H9 (cell line): ENCODE measurements around the gene MRPL9. TPM values are rescaled to one million over a fixed set of nuclear protein-coding genes. Genes with fewer than 3 reads are reported as not detected.

Source experiments
- DNase-seq: peaks from one replicate; pipeline ENCODE4 v3.0.0-alpha.2; 2017
- H2AFZ ChIP-seq: one replicate; pipeline ENCODE4 v1.6.1; 2013; ENCODE audit warnings: mild to moderate bottlenecking, low read length, control low read depth, moderate library complexity
- H2AK5ac ChIP-seq: 2 replicates; pipeline ENCODE4 v1.6.1; 2013; ENCODE audit warnings: low read length, control low read depth, mixed read lengths; ENCODE audit not compliant: insufficient read length
- H2BK120ac ChIP-seq: one replicate; pipeline ENCODE4 v1.6.1; 2013; ENCODE audit warnings: low read depth, mild to moderate bottlenecking, low read length, control low read depth, inconsistent platforms; ENCODE audit not compliant: poor library complexity, severe bottlenecking
- H2BK12ac ChIP-seq: 2 replicates; pipeline ENCODE4 v1.6.1; 2013; ENCODE audit warnings: low read length, control low read depth, mixed read lengths, low read depth; ENCODE audit not compliant: insufficient read length
- H2BK15ac ChIP-seq: 2 replicates; pipeline ENCODE4 v1.6.1; 2013; ENCODE audit warnings: low read depth, low read length, control low read depth
- H2BK20ac ChIP-seq: one replicate; pipeline ENCODE4 v1.6.1; 2013; ENCODE audit warnings: low read depth, mild to moderate bottlenecking, low read length, control low read depth, inconsistent platforms; ENCODE audit not compliant: poor library complexity, severe bottlenecking
- H2BK5ac ChIP-seq: 2 replicates; pipeline ENCODE4 v1.6.1; 2013; ENCODE audit warnings: low read length, control low read depth, mixed read lengths; ENCODE audit not compliant: insufficient read length
- H3K14ac ChIP-seq: 2 replicates; pipeline ENCODE4 v1.6.1; 2013; ENCODE audit warnings: low read length, control low read depth; ENCODE audit not compliant: insufficient read depth
- H3K18ac ChIP-seq: 2 replicates; pipeline ENCODE4 v1.6.1; 2013; ENCODE audit warnings: low read depth, mild to moderate bottlenecking, mixed read lengths, low read length, control low read depth; ENCODE audit not compliant: insufficient read length
- H3K23ac ChIP-seq: 2 replicates; pipeline ENCODE4 v1.6.1; 2013; ENCODE audit warnings: low read length, control low read depth, mixed read lengths, low read depth; ENCODE audit not compliant: insufficient read length
- H3K23me2 ChIP-seq: 2 replicates; pipeline ENCODE4 v1.6.1; 2013; ENCODE audit warnings: low read depth, mild to moderate bottlenecking, mixed read lengths, low read length, control low read depth; ENCODE audit not compliant: insufficient read length, poor library complexity, severe bottlenecking
- H3K27ac ChIP-seq: 2 replicates; pipeline ENCODE4 v1.5.1; 2013; ENCODE audit warnings: low read length, control low read depth, mixed read lengths, low read depth; ENCODE audit not compliant: insufficient read length
- H3K27me3 ChIP-seq: 2 replicates; pipeline ENCODE4 v1.6.1; 2013; ENCODE audit warnings: low read length, control low read depth, inconsistent platforms; ENCODE audit not compliant: insufficient read depth
- H3K4ac ChIP-seq: 2 replicates; pipeline ENCODE4 v1.6.1; 2013; ENCODE audit warnings: low read depth, mild to moderate bottlenecking, control low read depth, inconsistent platforms, low read length, moderate library complexity
- H3K4me1 ChIP-seq: 2 replicates; pipeline ENCODE4 v1.6.1; 2013; ENCODE audit warnings: low read length, control low read depth, inconsistent platforms; ENCODE audit not compliant: insufficient read depth
- H3K4me2 ChIP-seq: 2 replicates; pipeline ENCODE4 v1.6.1; 2013; ENCODE audit warnings: low read length, control low read depth, mixed read lengths; ENCODE audit not compliant: insufficient read length, insufficient read depth
- H3K56ac ChIP-seq: 2 replicates; pipeline ENCODE4 v1.6.1; 2013; ENCODE audit warnings: low read depth, mild to moderate bottlenecking, mixed read lengths, low read length, control low read depth; ENCODE audit not compliant: insufficient read length
- H3K79me1 ChIP-seq: 2 replicates; pipeline ENCODE4 v1.6.1; 2013; ENCODE audit warnings: low read depth, mild to moderate bottlenecking, moderate library complexity, low read length, control low read depth, inconsistent platforms; ENCODE audit not compliant: insufficient read depth, poor library complexity, severe bottlenecking
- H3K79me2 ChIP-seq: 2 replicates; pipeline ENCODE4 v1.6.1; 2013; ENCODE audit warnings: low read length, control low read depth, inconsistent platforms; ENCODE audit not compliant: insufficient read depth
- H3K9ac ChIP-seq: 2 replicates; pipeline ENCODE4 v1.6.1; 2013; ENCODE audit warnings: low read length, control low read depth, mixed read lengths; ENCODE audit not compliant: insufficient read length; ENCODE audit errors: extremely low read depth
- H3K9me3 ChIP-seq: one replicate; pipeline ENCODE4 v1.6.1; 2013; ENCODE audit warnings: low read depth, low read length, inconsistent platforms; ENCODE audit not compliant: control insufficient read depth
- H3T11ph ChIP-seq: one replicate; pipeline ENCODE4 v1.6.1; 2013; ENCODE audit warnings: mild to moderate bottlenecking, low read length, control low read depth, inconsistent platforms
- H4K20me1 ChIP-seq: one replicate; pipeline ENCODE4 v1.6.1; 2013; ENCODE audit not compliant: control insufficient read depth, insufficient read length, insufficient read depth
- H4K5ac ChIP-seq: 2 replicates; pipeline ENCODE4 v1.6.1; 2013; ENCODE audit warnings: low read depth, mild to moderate bottlenecking, mixed read lengths, low read length, control low read depth; ENCODE audit not compliant: insufficient read length
- H4K8ac ChIP-seq: replicated peaks from 2 replicates; pipeline ENCODE4 v1.6.1; 2013; ENCODE audit warnings: low read length, control low read depth, mixed read lengths, low read depth; ENCODE audit not compliant: insufficient read length
- H4K91ac ChIP-seq: 2 replicates; pipeline ENCODE4 v1.6.1; 2013; ENCODE audit warnings: low read depth, mild to moderate bottlenecking, moderate library complexity, mixed read lengths, low read length, control low read depth; ENCODE audit not compliant: insufficient read length
- H3K27ac Mint-ChIP-seq, 3 experiments: 2 replicates in 2 of 3; 3 replicates in 1 of 3; pipeline ENCODE4 v1.8.0; 2020 to 2021; ENCODE audit warnings: mixed read lengths in 3 of 3, mild to moderate bottlenecking in 1 of 3, moderate library complexity in 1 of 3
- H3K27me3 Mint-ChIP-seq: 2 replicates; pipeline ENCODE4 v1.8.0; 2021; ENCODE audit warnings: low read depth, mild to moderate bottlenecking, moderate library complexity, mixed read lengths
- H3K36me3 Mint-ChIP-seq, 3 experiments: 2 replicates in 2 of 3; 3 replicates in 1 of 3; pipeline ENCODE4 v1.8.0; 2020 to 2021; ENCODE audit warnings: low read depth in 3 of 3, mixed read lengths in 3 of 3; ENCODE audit not compliant: insufficient read depth in 1 of 3
- H3K4me1 Mint-ChIP-seq, 2 experiments: 2 replicates each; pipeline ENCODE4 v1.8.0; 2020; ENCODE audit warnings: mixed read lengths in 2 of 2
- H3K4me3 Mint-ChIP-seq, 2 experiments: 2 replicates in 1 of 2; 3 replicates in 1 of 2; pipeline ENCODE4 v1.8.0; 2020 to 2021; ENCODE audit warnings: mild to moderate bottlenecking in 2 of 2, mixed read lengths in 2 of 2, moderate library complexity in 1 of 2
- H3K9me3 Mint-ChIP-seq, 2 experiments: 2 replicates in 1 of 2; 3 replicates in 1 of 2; pipeline ENCODE4 v1.8.0; 2020; ENCODE audit warnings: mild to moderate bottlenecking in 2 of 2, mixed read lengths in 2 of 2, moderate library complexity in 1 of 2
- CTCF ChIP-seq: fragments of 200-600 bp; sonication (generic); conservative IDR thresholded peaks from 3 replicates; pipeline ENCODE4 v1.8.0; 2021; ENCODE audit warnings: antibody characterized with exemption, mild to moderate bottlenecking
- whole genome bisulfite sequencing: extraction: QIAGEN DNeasy Blood & Tissue Kit; methylation state at CpG from one replicate; pipeline ENCODE4 v1.1.7; 2013; ENCODE audit warnings: missing lambda C conversion rate, low lambda C conversion rate, mixed read lengths; ENCODE audit not compliant: insufficient read length; ENCODE audit errors: extremely low coverage; 5-methylcytosine and 5-hydroxymethylcytosine counted together
- long read RNA-seq: library from polyadenylated mRNA; unstranded; transcript quantifications from one replicate; pipeline ENCODE4 v2.0.0, GENCODE V29; 2020
- total RNA-seq: library from RNA; stranded (reverse); gene quantifications from 2 replicates; pipeline ENCODE4 v1.2.1, GENCODE V29; 2021

The MRPL9 gene
- total RNA-seq = 100 and 102 TPM in 2 replicates
- long read RNA-seq, transcript MRPL9-202 (7 exons, 1,296 nt) = major isoform, 273 of 341 reads
- long read RNA-seq, transcript MRPL9-201 (6 exons, 882 nt) = minor isoform, 28 of 341 reads
- long read RNA-seq, partial matches to known transcripts = 2 of 341 reads
- long read RNA-seq, other reads (novel, unspliced or antisense) = 36 of 341 reads

GRCh38 chr1:151762941-151763921 is at the start of gene MRPL9:
TSS of gene MRPL9 (minus strand) at chr1:151763496. CDS start at chr1:151763479, 17 bp downstream.
- Histone ChIP-seq H3K9me3 (no peaks in the 10 kb centered on the region), H2BK20ac (no peak within 1 kb of the TSS), H4K91ac (no peak within 1 kb of the TSS), H3K56ac (no peak within 1 kb of the TSS), H2BK5ac (no peak within 1 kb of the TSS), H3T11ph (no peak within 1 kb of the TSS), H3K4me1 (no peaks in the 10 kb centered on the region; the same call in none of the 2 replicates), H3K23ac (no peak within 1 kb of the TSS), H2BK120ac (no peak within 1 kb of the TSS), H3K27me3 (no peaks in the 10 kb centered on the region), H3K4me2 (peak within 1 kb of the TSS; percentile 77), H3K79me2 (no peaks in the 10 kb centered on the region), H2BK12ac (no peak within 1 kb of the TSS), H4K5ac (peak within 1 kb of the TSS; percentile 87), H2AK5ac (no peak within 1 kb of the TSS), H3K9ac (peak within 1 kb of the TSS; percentile 89), H2BK15ac (no peak within 1 kb of the TSS), H2AFZ (peak within 1 kb of the TSS; percentile 79), H3K14ac (peak within 1 kb of the TSS; percentile 89), H3K79me1 (no peaks in the 10 kb centered on the region), H3K18ac (peak within 1 kb of the TSS; percentile 90), H4K20me1 (no peaks in the 10 kb centered on the region), H4K8ac (no peak within 1 kb of the TSS), H3K27ac (no peak within 1 kb of the TSS), H3K4ac (no peak within 1 kb of the TSS), H3K23me2 (peaks cover 9% of the 10 kb centered on the region)
- peak; percentile 82 for DNase-seq
- WGBS = no CpG with 5 or more reads among the region's 68 CpGs
- no peak for TF ChIP-seq CTCF
- H3K9me3 Mint-ChIP-seq = no peaks in the 10 kb centered on the region
- peaks cover 22 to 37% (median 33%) of the 10 kb centered on the region in 3 experiments; a peak in 6 of 7 replicates for H3K36me3 Mint-ChIP-seq
- no peaks in the 10 kb centered on the region; the same call in 1 of the 2 replicates for H3K27me3 Mint-ChIP-seq
- peaks cover 9 to 12% of the 10 kb centered on the region in 2 experiments for H3K4me1 Mint-ChIP-seq
- H3K4me3 Mint-ChIP-seq = peak within 1 kb of the TSS; percentile 77 to 95
- H3K27ac Mint-ChIP-seq = peak within 1 kb of the TSS; percentile 87 to 98 (median 90)
